Measurements from ENCODE around the gene LRRTM1.

LRRTM1 gene

GRCh38 chr2:80299661-80300060 is 4.9 kb downstream of the LRRTM1 start:
- no peak overlapping the region for H3K9ac ChIP-seq
- H4K20me1 ChIP-seq (ENCODE audit: insufficient read depth), result no peaks in the 10 kb centered on the region
- H3K27me3 ChIP-seq (ENCODE audit: insufficient read depth, low read depth), result no peaks in the 10 kb centered on the region
- H3K4me2 ChIP-seq, result no peak overlapping the region
- no peaks in the 10 kb centered on the region for H3K4me1 ChIP-seq (ENCODE audit: low read depth, poor library complexity, severe bottlenecking)
- no peaks in the 10 kb centered on the region for H3K36me3 ChIP-seq (ENCODE audit: insufficient read depth)
- no peak overlapping the region for H3K4me3 ChIP-seq (IDR thresholded peaks at IDR 0.05; ENCODE audit: insufficient read depth, low read depth, low read length)
- no peaks in the 10 kb centered on the region for H3K79me2 ChIP-seq (ENCODE audit: insufficient read depth, low read depth)
- no peak for TF ChIP-seq CTCF (conservative IDR thresholded peaks at IDR 0.05; ENCODE audit: low read depth, low read length)
- no peak overlapping the region for H2AFZ ChIP-seq (ENCODE audit: low read depth)
- no peak overlapping the region for H3K27ac ChIP-seq

- Histone ChIP-seq H3K4me2 (no peak overlapping the region), H4K20me1 (ENCODE audit: insufficient read depth) (no peaks in the 10 kb centered on the region), H3K4me3 (IDR thresholded peaks at IDR 0.05; ENCODE audit: insufficient read depth, low read depth, low read length) (no peak overlapping the region), H2AFZ (ENCODE audit: low read depth) (no peak overlapping the region), H3K27me3 (ENCODE audit: insufficient read depth, low read depth) (no peaks in the 10 kb centered on the region), H3K79me2 (ENCODE audit: insufficient read depth, low read depth) (no peaks in the 10 kb centered on the region), H3K36me3 (ENCODE audit: insufficient read depth) (no peaks in the 10 kb centered on the region), H3K27ac (no peak overlapping the region), H3K4me1 (ENCODE audit: low read depth, poor library complexity, severe bottlenecking) (no peaks in the 10 kb centered on the region), H3K9ac (no peak overlapping the region)
- no peak for TF ChIP-seq CTCF (conservative IDR thresholded peaks at IDR 0.05; ENCODE audit: low read depth, low read length)
Measured at GRCh38 chr2:80298954-80299353, 5.6 kb downstream of the LRRTM1 start.

GRCh38 chr2:80293039-80293438 is 11.5 kb downstream of the LRRTM1 start:
- Histone ChIP-seq H2AFZ (ENCODE audit: low read depth) (no peak overlapping the region), H3K36me3 (ENCODE audit: insufficient read depth) (no peaks in the 10 kb centered on the region), H3K9ac (no peak overlapping the region), H3K4me2 (no peak overlapping the region), H3K27ac (no peak overlapping the region), H3K27me3 (ENCODE audit: insufficient read depth, low read depth) (no peaks in the 10 kb centered on the region), H3K4me3 (IDR thresholded peaks at IDR 0.05; ENCODE audit: insufficient read depth, low read depth, low read length) (no peak overlapping the region), H3K4me1 (ENCODE audit: low read depth, poor library complexity, severe bottlenecking) (no peaks in the 10 kb centered on the region), H3K79me2 (ENCODE audit: insufficient read depth, low read depth) (no peaks in the 10 kb centered on the region), H4K20me1 (ENCODE audit: insufficient read depth) (no peaks in the 10 kb centered on the region)
- TF ChIP-seq CTCF (conservative IDR thresholded peaks at IDR 0.05; ENCODE audit: low read depth, low read length), result no peak

GRCh38 chr2:80292474-80292873 is 12.1 kb downstream of the LRRTM1 start:
- no peak overlapping the region for H2AFZ ChIP-seq (ENCODE audit: low read depth)
- H3K4me1 ChIP-seq (ENCODE audit: low read depth, poor library complexity, severe bottlenecking), result no peaks in the 10 kb centered on the region
- H3K36me3 ChIP-seq (ENCODE audit: insufficient read depth), result no peaks in the 10 kb centered on the region
- H4K20me1 ChIP-seq (ENCODE audit: insufficient read depth), result no peaks in the 10 kb centered on the region
- TF ChIP-seq CTCF (conservative IDR thresholded peaks at IDR 0.05; ENCODE audit: low read depth, low read length), result no peak
- no peak overlapping the region for H3K4me3 ChIP-seq (IDR thresholded peaks at IDR 0.05; ENCODE audit: insufficient read depth, low read depth, low read length)
- H3K4me2 ChIP-seq, result no peak overlapping the region
- H3K27ac ChIP-seq, result no peak overlapping the region
- no peak overlapping the region for H3K9ac ChIP-seq
- no peaks in the 10 kb centered on the region for H3K27me3 ChIP-seq (ENCODE audit: insufficient read depth, low read depth)
- no peaks in the 10 kb centered on the region for H3K79me2 ChIP-seq (ENCODE audit: insufficient read depth, low read depth)

GRCh38 chr2:80291656-80292055 is 12.9 kb downstream of the LRRTM1 start:
- Histone ChIP-seq H3K4me3 (IDR thresholded peaks at IDR 0.05; ENCODE audit: insufficient read depth, low read depth, low read length) (no peak overlapping the region), H3K4me2 (no peak overlapping the region), H3K27me3 (ENCODE audit: insufficient read depth, low read depth) (no peaks in the 10 kb centered on the region), H4K20me1 (ENCODE audit: insufficient read depth) (no peaks in the 10 kb centered on the region), H3K79me2 (ENCODE audit: insufficient read depth, low read depth) (no peaks in the 10 kb centered on the region), H3K36me3 (ENCODE audit: insufficient read depth) (no peaks in the 10 kb centered on the region), H3K27ac (no peak overlapping the region), H3K4me1 (ENCODE audit: low read depth, poor library complexity, severe bottlenecking) (no peaks in the 10 kb centered on the region), H3K9ac (no peak overlapping the region), H2AFZ (ENCODE audit: low read depth) (no peak overlapping the region)
- no peak for TF ChIP-seq CTCF (conservative IDR thresholded peaks at IDR 0.05; ENCODE audit: low read depth, low read length)
